ENCODE data around the gene PMAIP1. TPM values are rescaled to one million over a fixed set of nuclear protein-coding genes. Genes with fewer than 3 reads are reported as not detected.
"Not testable (repeated sequence)": the region's sequence is repeated elsewhere in the genome, so short reads cannot be mapped to it uniquely, and the experiment has no call there.

PMAIP1 gene
- total RNA-seq, 1 donor from 2014 or later = 45.2 TPM

GRCh38 chr18:59884351-59884750 is 15.4 kb upstream of the PMAIP1 start:
- no peak for DNase-seq (ENCODE audit: extremely low read depth, low read depth, low spot score)

- no peak for DNase-seq (ENCODE audit: extremely low read depth, low read depth, low spot score)
These were observed 14.1 kb upstream of the PMAIP1 start for GRCh38 chr18:59885579-59886163.

- DNase-seq (ENCODE audit: extremely low read depth, low read depth, low spot score) = not testable (repeated sequence)
These were observed 13.4 kb upstream of the PMAIP1 start for GRCh38 chr18:59886399-59886798.

GRCh38 chr18:59892123-59892522 is 7.7 kb upstream of the PMAIP1 start:
- no peak for DNase-seq (ENCODE audit: extremely low read depth, low read depth, low spot score)

- DNase-seq (ENCODE audit: extremely low read depth, low read depth, low spot score) = no peak
These were observed 5.8 kb upstream of the PMAIP1 start for GRCh38 chr18:59893971-59894370.

GRCh38 chr18:59897321-59897954 is 2.4 kb upstream of the PMAIP1 start:
- DNase-seq (ENCODE audit: extremely low read depth, low read depth, low spot score) = no peak

GRCh38 chr18:59898093-59898492 is 1.7 kb upstream of the PMAIP1 start:
- no peak for DNase-seq (ENCODE audit: extremely low read depth, low read depth, low spot score)

- no peak for DNase-seq (ENCODE audit: extremely low read depth, low read depth, low spot score)
These were observed 1.0 kb upstream of the PMAIP1 start for GRCh38 chr18:59898609-59899297.

GRCh38 chr18:59900222-59901128 is 679 bp downstream of the PMAIP1 start:
- no peak for DNase-seq (ENCODE audit: extremely low read depth, low read depth, low spot score)

GRCh38 chr18:59902131-59902992 is 2.6 kb downstream of the PMAIP1 start:
- DNase-seq (ENCODE audit: extremely low read depth, low read depth, low spot score) = no peak

- no peak for DNase-seq (ENCODE audit: extremely low read depth, low read depth, low spot score)
These were observed 3.3 kb downstream of the PMAIP1 start for GRCh38 chr18:59902993-59903610.

GRCh38 chr18:59904011-59904601 is 4.3 kb downstream of the PMAIP1 start:
- DNase-seq (ENCODE audit: extremely low read depth, low read depth, low spot score) = no peak

- DNase-seq (ENCODE audit: extremely low read depth, low read depth, low spot score) = no peak
These were observed 5.9 kb downstream of the PMAIP1 start for GRCh38 chr18:59905686-59906091.

- DNase-seq (ENCODE audit: extremely low read depth, low read depth, low spot score) = no peak
These were observed 6.4 kb downstream of the PMAIP1 start for GRCh38 chr18:59906203-59906602.

GRCh38 chr18:59907172-59907571 is 7.4 kb downstream of the PMAIP1 start:
- DNase-seq (ENCODE audit: extremely low read depth, low read depth, low spot score) = no peak

GRCh38 chr18:59907660-59908059 is 7.9 kb downstream of the PMAIP1 start:
- no peak for DNase-seq (ENCODE audit: extremely low read depth, low read depth, low spot score)

GRCh38 chr18:59908799-59909198 is 9.0 kb downstream of the PMAIP1 start:
- DNase-seq (ENCODE audit: extremely low read depth, low read depth, low spot score) = no peak

- no peak for DNase-seq (ENCODE audit: extremely low read depth, low read depth, low spot score)
These were observed 9.7 kb downstream of the PMAIP1 start for GRCh38 chr18:59909289-59910036.

- DNase-seq (ENCODE audit: extremely low read depth, low read depth, low spot score) = no peak
These were observed 11.2 kb downstream of the PMAIP1 start for GRCh38 chr18:59910967-59911366.
